ENCODE measurements around the gene ERI3.

Gene ERI3

GRCh38 chr1:44377925-44378784 lies 23.1 kb upstream of the ERI3 start:
- no peak overlapping the region for H3K4me3 ChIP-seq (ENCODE audit: low read depth, low read length)
- peak; percentile 68 for TF ChIP-seq CTCF (IDR thresholded peaks at IDR 0.05; ENCODE audit: borderline replicate concordance, insufficient read depth, low read depth, low read length)

GRCh38 chr1:44375547-44375946 lies 20.5 kb upstream of the ERI3 start:
- no peak for TF ChIP-seq CTCF (IDR thresholded peaks at IDR 0.05; ENCODE audit: borderline replicate concordance, insufficient read depth, low read depth, low read length)
- no peak overlapping the region for H3K4me3 ChIP-seq (ENCODE audit: low read depth, low read length)

- H3K4me3 ChIP-seq (ENCODE audit: low read depth, low read length): no peak overlapping the region
These were observed 16.1 kb upstream of the ERI3 start for GRCh38 chr1:44371206-44371605.

GRCh38 chr1:44368471-44369151 lies 13.6 kb upstream of the ERI3 start:
- TF ChIP-seq CTCF (IDR thresholded peaks at IDR 0.05; ENCODE audit: borderline replicate concordance, insufficient read depth, low read depth, low read length): no peak
- no peak overlapping the region for H3K4me3 ChIP-seq (ENCODE audit: low read depth, low read length)

More at GRCh38 chr1:44371206-44371605, 16.1 kb upstream of the ERI3 start:
- no peak for TF ChIP-seq CTCF (IDR thresholded peaks at IDR 0.05; ENCODE audit: borderline replicate concordance, insufficient read depth, low read depth, low read length)

- H3K4me3 ChIP-seq (ENCODE audit: low read depth, low read length): no peak overlapping the region
- TF ChIP-seq CTCF (IDR thresholded peaks at IDR 0.05; ENCODE audit: borderline replicate concordance, insufficient read depth, low read depth, low read length): no peak
These were observed 12.9 kb upstream of the ERI3 start for GRCh38 chr1:44367944-44368343.

GRCh38 chr1:44366371-44366975 lies 11.4 kb upstream of the ERI3 start:
- TF ChIP-seq CTCF (IDR thresholded peaks at IDR 0.05; ENCODE audit: borderline replicate concordance, insufficient read depth, low read depth, low read length): no peak

More at GRCh38 chr1:44366371-44366975, 11.4 kb upstream of the ERI3 start:
- no peak overlapping the region for H3K4me3 ChIP-seq (ENCODE audit: low read depth, low read length)

Data from GM12875 (cell line).